ENCODE data around the gene VAX1.
A peak's percentile ranks its signal among the peaks of the same experiment; 100 is the strongest.

Gene VAX1

DNA sequence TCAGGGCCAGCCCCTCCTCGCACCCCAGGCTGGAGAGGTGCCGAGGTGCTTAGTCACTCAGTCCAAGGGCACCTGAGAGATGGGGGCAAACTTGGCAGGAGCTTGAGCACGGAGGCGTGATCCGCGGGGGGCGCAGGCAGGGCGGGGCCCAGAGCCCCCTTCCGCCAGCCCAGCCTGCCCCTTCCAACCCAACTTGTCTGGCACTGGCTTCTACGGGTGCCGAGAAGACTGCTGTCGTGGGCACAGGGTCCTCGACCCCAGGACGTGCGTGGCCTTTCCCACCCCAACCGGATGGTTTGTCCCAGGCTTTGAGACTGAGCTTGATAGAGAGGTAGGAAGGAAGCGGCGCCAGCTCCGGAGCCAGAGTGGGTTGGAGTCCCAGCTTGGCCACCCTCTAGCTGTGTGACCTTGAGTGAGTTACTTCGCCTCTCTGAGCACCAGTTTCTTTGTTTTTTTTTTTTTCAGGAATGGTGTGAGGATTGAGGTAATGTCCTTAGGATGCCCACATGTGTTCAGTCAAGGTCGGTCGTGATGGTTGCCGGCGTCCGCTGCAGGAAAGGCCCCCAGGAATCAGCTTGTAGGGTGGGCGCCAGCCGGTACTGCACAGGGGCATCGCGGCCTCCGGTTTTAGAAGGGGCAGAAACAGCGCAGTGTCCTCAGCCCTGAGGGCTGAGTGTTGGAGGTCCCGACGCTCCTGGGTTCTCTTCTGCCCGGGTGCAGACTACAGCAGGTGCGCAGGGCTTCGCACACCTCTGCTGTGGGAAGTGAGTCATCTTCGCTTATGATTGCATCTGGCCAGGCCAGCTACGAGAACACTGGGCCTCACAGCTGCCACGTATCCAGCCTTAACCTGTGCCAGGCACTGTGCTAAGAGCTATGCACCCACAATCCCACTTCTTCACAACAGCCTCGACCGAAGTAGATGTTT lies 28.6 kb upstream of the VAX1 start:
- no peaks in the 10 kb centered on the region for H3K36me3 ChIP-seq (ENCODE audit: control insufficient read depth in 2 of 2, insufficient read depth in 1 of 2, low read length in 2 of 2)
- H3K9me3 ChIP-seq (ENCODE audit: control insufficient read depth, insufficient read depth, low read depth, low read length): no peaks in the 10 kb centered on the region
- no peak overlapping the region for H3K4me3 ChIP-seq (ENCODE audit: low read depth, low read length)
- ChIA-PET POLR2A (interaction anchor here (1.0 to 2.2 kb wide), 3 partner anchors 9 to 370 kb away, joined by 4 to 6 read pairs (median 4); no protein-coding TSS in a partner anchor), CTCF (interaction anchor here (0.6 to 18.6 kb wide), 43 partner anchors 9 to 754 kb away, joined by 3 to 471 read pairs (median 4); no protein-coding TSS in a partner anchor)
- TF ChIP-seq ZNF639 (tag by site-specific recombination; IDR thresholded peaks at IDR 0.05): no peak
- no peak for TF ChIP-seq ZNF211 (tag by site-specific recombination; IDR thresholded peaks at IDR 0.05; ENCODE audit: low read depth)
- TF ChIP-seq PRDM10 (tag by site-specific recombination; IDR thresholded peaks at IDR 0.05): peak; percentile 66
- TF ChIP-seq BCL6B (tag by site-specific recombination; IDR thresholded peaks at IDR 0.05): no peak
- no peak for TF ChIP-seq SCRT2 (tag by site-specific recombination; IDR thresholded peaks at IDR 0.05)
- 0 out of 2 replicates have a peak, but pooled peaks have one; percentile 27 for TF ChIP-seq ZNF768 (tag by site-specific recombination; IDR thresholded peaks at IDR 0.05)
- no peak for TF ChIP-seq ATF2 (tag by site-specific recombination; IDR thresholded peaks at IDR 0.05; ENCODE audit: low read depth)
- no peak overlapping the region for H3K27ac ChIP-seq (ENCODE audit: extremely low read depth, low read depth, low read length)
- H3K4me1 ChIP-seq (ENCODE audit: control insufficient read depth, insufficient read depth, low read length): peaks cover 3% of the 10 kb centered on the region; the same call in 1 of the 2 replicates

DNA sequence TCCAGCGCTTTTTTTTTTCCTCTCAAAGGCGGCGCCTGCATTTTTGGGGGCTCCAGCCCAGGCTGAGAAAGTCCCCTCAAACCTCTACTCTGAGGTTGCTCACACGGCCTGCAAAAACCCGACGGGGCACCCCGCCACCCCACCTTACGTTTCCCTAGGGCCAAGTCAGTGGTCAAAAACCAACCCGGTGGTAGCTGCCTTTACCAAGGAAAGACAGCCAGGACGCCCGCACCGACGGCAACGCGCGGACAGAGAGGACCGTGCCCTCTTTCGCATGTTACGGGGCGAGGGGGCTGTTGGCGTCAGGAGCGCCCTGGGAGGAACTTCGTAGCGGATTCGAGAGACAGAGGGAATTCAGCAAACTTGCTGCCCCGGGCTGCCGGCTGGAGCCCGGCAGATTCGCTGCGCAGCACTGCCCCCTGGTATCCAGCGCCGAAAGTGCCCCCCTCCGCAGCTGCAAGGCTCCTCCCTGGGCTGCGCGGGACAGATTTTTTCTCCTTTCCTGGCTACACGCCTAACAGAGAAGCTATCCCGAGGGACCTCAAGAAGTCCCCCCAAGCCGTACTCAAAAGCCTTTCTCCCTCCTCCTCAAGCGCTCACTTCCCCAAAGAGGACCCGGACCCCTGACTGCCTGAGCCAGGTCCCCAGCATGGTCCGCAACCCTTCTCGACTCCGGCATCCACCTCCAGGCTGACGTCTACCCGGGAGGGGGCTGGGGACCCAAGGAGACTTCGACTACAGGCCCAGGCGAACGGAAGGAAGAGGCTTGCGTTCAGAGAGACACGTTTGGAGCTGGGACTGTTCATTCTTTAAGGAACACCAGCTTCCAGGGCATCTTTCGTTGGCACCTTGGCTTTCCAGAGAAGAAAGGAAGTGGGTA lies 27.7 kb upstream of the VAX1 start:
- no peaks in the 10 kb centered on the region for H3K36me3 ChIP-seq (ENCODE audit: control insufficient read depth in 2 of 2, insufficient read depth in 1 of 2, low read length in 2 of 2)
- peak overlapping the region; percentile 23 for H3K4me3 ChIP-seq (ENCODE audit: low read depth, low read length)
- no peak overlapping the region for H3K27ac ChIP-seq (ENCODE audit: extremely low read depth, low read depth, low read length)
- POLR2A ChIA-PET: interaction anchor here (1.0 to 2.2 kb wide), 3 partner anchors 9 to 369 kb away, joined by 4 to 6 read pairs (median 4); no protein-coding TSS in a partner anchor
- peaks cover 3% of the 10 kb centered on the region; the same call in 1 of the 2 replicates for H3K4me1 ChIP-seq (ENCODE audit: control insufficient read depth, insufficient read depth, low read length)
- CTCF ChIA-PET: interaction anchor here (0.5 to 18.6 kb wide), 33 partner anchors 7 to 753 kb away, joined by 3 to 471 read pairs (median 3); no protein-coding TSS in a partner anchor
- no peaks in the 10 kb centered on the region for H3K9me3 ChIP-seq (ENCODE audit: control insufficient read depth, insufficient read depth, low read depth, low read length)
- TF ChIP-seq ZNF341 (tag by site-specific recombination; IDR thresholded peaks at IDR 0.05; ENCODE audit: low read depth) (peak; percentile 24; the same call in 1 of the 2 replicates), ZBTB17 (tag by site-specific recombination; IDR thresholded peaks at IDR 0.05) (peak; percentile 49; the same call in 1 of the 2 replicates), ZNF2 (tag by site-specific recombination; IDR thresholded peaks at IDR 0.05) (0 out of 2 replicates have a peak, but pooled peaks have one; percentile 54), ZNF362 (tag by site-specific recombination; IDR thresholded peaks at IDR 0.05) (no peak), ZNF660 (tag by site-specific recombination; IDR thresholded peaks at IDR 0.05) (peak; percentile 47; the same call in 1 of the 2 replicates), ZBTB20 (tag by site-specific recombination; IDR thresholded peaks at IDR 0.05) (peak; percentile 87), ZNF48 (tag by site-specific recombination; IDR thresholded peaks at IDR 0.05) (no peak), SP7 (tag by site-specific recombination; IDR thresholded peaks at IDR 0.05) (peak; percentile 32; the same call in 1 of the 2 replicates)
- TF ChIP-seq, protein P1, sequence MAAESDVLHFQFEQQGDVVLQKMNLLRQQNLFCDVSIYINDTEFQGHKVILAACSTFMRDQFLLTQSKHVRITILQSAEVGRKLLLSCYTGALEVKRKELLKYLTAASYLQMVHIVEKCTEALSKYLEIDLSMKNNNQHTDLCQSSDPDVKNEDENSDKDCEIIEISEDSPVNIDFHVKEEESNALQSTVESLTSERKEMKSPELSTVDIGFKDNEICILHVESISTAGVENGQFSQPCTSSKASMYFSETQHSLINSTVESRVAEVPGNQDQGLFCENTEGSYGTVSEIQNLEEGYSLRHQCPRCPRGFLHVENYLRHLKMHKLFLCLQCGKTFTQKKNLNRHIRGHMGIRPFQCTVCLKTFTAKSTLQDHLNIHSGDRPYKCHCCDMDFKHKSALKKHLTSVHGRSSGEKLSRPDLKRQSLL (tag by site-specific recombination; IDR thresholded peaks at IDR 0.05): peak; percentile 79; the same call in 1 of the 2 replicates
- TF ChIP-seq, protein P2, sequence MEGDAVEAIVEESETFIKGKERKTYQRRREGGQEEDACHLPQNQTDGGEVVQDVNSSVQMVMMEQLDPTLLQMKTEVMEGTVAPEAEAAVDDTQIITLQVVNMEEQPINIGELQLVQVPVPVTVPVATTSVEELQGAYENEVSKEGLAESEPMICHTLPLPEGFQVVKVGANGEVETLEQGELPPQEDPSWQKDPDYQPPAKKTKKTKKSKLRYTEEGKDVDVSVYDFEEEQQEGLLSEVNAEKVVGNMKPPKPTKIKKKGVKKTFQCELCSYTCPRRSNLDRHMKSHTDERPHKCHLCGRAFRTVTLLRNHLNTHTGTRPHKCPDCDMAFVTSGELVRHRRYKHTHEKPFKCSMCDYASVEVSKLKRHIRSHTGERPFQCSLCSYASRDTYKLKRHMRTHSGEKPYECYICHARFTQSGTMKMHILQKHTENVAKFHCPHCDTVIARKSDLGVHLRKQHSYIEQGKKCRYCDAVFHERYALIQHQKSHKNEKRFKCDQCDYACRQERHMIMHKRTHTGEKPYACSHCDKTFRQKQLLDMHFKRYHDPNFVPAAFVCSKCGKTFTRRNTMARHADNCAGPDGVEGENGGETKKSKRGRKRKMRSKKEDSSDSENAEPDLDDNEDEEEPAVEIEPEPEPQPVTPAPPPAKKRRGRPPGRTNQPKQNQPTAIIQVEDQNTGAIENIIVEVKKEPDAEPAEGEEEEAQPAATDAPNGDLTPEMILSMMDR (tag by site-specific recombination; IDR thresholded peaks at IDR 0.05): peak; percentile 88
